Thyroid gland (tissue), 4 donors: ENCODE data around the gene GARS1.

Experiments
- POLR2A ChIP-seq, 2 donors: fragments of 450-650 bp; IDR thresholded peaks; one replicate each; pipeline ENCODE4 v1.6.1; 2017; ENCODE audit warnings: antibody characterized with exemption in 2 of 2, mild to moderate bottlenecking in 2 of 2, moderate library complexity in 1 of 2
- TF ChIP-seq, protein P1 (sequence below), 6 experiments: fragments of 200-600 bp in 3 of 6; fragments of 450-650 bp in 3 of 6; sonication (generic) in 3 of 6; IDR thresholded peaks; one replicate each; pipeline ENCODE4 v1.5.1; 2016 to 2019; ENCODE audit warnings: antibody characterized with exemption in 6 of 6, mild to moderate bottlenecking in 2 of 6, inconsistent platforms in 1 of 6, moderate library complexity in 1 of 6

DNA sequence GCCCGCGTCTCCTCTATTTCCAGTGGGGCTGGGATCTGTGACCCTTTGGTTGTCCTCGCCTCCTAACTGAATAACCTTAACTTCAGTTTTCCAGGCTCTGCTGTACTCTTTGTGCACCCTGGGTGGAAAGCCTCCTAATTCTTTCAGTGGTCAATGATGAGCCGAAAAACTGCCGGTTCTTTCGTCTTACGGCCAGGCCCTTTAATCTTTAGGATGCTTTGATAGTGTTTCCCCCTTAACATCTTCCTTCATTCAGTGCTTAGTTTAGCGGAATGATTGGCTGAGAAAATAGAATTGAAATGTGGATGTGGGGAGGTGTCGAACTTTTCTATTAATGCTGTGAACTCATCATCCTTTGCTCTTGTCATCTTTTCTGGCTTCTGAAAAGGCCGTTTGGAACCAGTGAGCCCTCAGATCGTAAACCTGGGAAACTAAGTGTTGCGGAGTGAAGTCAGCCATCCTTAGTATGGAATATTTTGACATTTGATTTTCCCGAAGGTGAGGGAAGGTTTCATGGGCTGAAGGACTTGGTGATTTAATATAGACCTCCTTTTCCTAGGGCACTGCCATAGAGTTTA, 847 bp downstream of the GARS1 start:
- TF ChIP-seq, protein P1, sequence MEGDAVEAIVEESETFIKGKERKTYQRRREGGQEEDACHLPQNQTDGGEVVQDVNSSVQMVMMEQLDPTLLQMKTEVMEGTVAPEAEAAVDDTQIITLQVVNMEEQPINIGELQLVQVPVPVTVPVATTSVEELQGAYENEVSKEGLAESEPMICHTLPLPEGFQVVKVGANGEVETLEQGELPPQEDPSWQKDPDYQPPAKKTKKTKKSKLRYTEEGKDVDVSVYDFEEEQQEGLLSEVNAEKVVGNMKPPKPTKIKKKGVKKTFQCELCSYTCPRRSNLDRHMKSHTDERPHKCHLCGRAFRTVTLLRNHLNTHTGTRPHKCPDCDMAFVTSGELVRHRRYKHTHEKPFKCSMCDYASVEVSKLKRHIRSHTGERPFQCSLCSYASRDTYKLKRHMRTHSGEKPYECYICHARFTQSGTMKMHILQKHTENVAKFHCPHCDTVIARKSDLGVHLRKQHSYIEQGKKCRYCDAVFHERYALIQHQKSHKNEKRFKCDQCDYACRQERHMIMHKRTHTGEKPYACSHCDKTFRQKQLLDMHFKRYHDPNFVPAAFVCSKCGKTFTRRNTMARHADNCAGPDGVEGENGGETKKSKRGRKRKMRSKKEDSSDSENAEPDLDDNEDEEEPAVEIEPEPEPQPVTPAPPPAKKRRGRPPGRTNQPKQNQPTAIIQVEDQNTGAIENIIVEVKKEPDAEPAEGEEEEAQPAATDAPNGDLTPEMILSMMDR (IDR thresholded peaks at IDR 0.05) = no peak
- TF ChIP-seq POLR2A (IDR thresholded peaks at IDR 0.05) = no peak
